Sigmoid colon (tissue), 7 donors: ENCODE results near the gene MYO18B. TPM values are rescaled to one million over a fixed set of nuclear protein-coding genes. Genes with fewer than 3 reads are reported as not detected.

Experiments
- DNase-seq: peaks from one replicate; pipeline ENCODE4 v3.0.0-alpha.2; 2019
- H3K27ac ChIP-seq, 4 donors: fragments of 200-600 bp; sonication (generic); one replicate each; pipeline ENCODE4 v1.5.1; 2016 to 2019; ENCODE audit warnings: mild to moderate bottlenecking in 1 of 4
- H3K27me3 ChIP-seq, 3 donors: fragments of 200-600 bp; sonication (generic); one replicate each; pipeline ENCODE4 v1.5.1; 2019; ENCODE audit warnings: mild to moderate bottlenecking in 1 of 3
- H3K36me3 ChIP-seq, 4 donors: fragments of 200-600 bp; sonication (generic); one replicate each; pipeline ENCODE4 v1.5.1; 2016 to 2019
- H3K4me1 ChIP-seq, 4 donors: fragments of 200-600 bp; sonication (generic); one replicate each; pipeline ENCODE4 v1.5.1; 2017 to 2019
- H3K4me3 ChIP-seq, 4 donors: fragments of 200-600 bp; sonication (generic); one replicate each; pipeline ENCODE4 v1.5.1; 2017 to 2019; ENCODE audit warnings: mild to moderate bottlenecking in 2 of 4, moderate library complexity in 1 of 4
- H3K9me3 ChIP-seq, 4 donors: fragments of 200-600 bp in 3 of 4; sonication (generic) in 3 of 4; one replicate each; pipeline versions ENCODE4 v1.5.1 to v1.6.1; 2013 to 2019
- CTCF ChIP-seq, 4 experiments: fragments of 450-650 bp in 3 of 4; fragments of 200-600 bp in 1 of 4; IDR thresholded peaks; one replicate each; pipeline ENCODE4 v1.5.1; 2016 to 2019; ENCODE audit warnings: antibody characterized with exemption in 4 of 4, mild to moderate bottlenecking in 3 of 4, moderate library complexity in 2 of 4
- EP300 ChIP-seq, 4 donors: sonication (generic); formaldehyde crosslinking; IDR thresholded peaks; one replicate each; pipeline ENCODE4 v1.6.1; 2017; ENCODE audit warnings: antibody characterized with exemption in 4 of 4
- POLR2A ChIP-seq, 2 donors: fragments of 450-650 bp; IDR thresholded peaks; one replicate each; pipeline ENCODE4 v1.6.1; 2016; ENCODE audit warnings: antibody characterized with exemption in 2 of 2, mild to moderate bottlenecking in 2 of 2, moderate library complexity in 2 of 2
- POLR2AphosphoS5 ChIP-seq, 4 donors: sonication (generic); formaldehyde crosslinking; IDR thresholded peaks; one replicate each; pipeline ENCODE4 v1.6.1; 2017; ENCODE audit warnings: antibody characterized with exemption in 4 of 4
- WGBS, 2 donors: extraction: QIAGEN DNeasy Blood & Tissue Kit; methylation state at CpG; one replicate each; pipeline ENCODE4 v1.1.7; 2013; 5-methylcytosine and 5-hydroxymethylcytosine counted together
- intact Hi-C: fragments of 100-400 bp; cut with DNase I; formaldehyde crosslinking; loops from one replicate; pipeline ENCODE4 v1.15.1; 2023
- polyA plus RNA-seq, 3 donors: library from polyadenylated mRNA; stranded (reverse); fragments of 200-250 nt; gene quantifications; one replicate each; pipeline ENCODE4 v1.2.3, GENCODE V29; 2013
- total RNA-seq, 4 donors: library from RNA; depleted of rRNA; stranded (reverse); fragments of >200 nt; gene quantifications; one replicate each; pipeline ENCODE4 v1.1.0, GENCODE V29; 2016
- donor health status: healthy with polysubstance abuse.
- donor health status: Bipolar disorder and iron deficiency.
- donor health status: healthy.

MYO18B gene
- total and polyA plus RNA-seq, 7 donors: under 0.01 to 0.60 (median 0.30) TPM; not detected in 3

- intact Hi-C loops: loop anchor here (10.0 kb wide), 1 partner anchor 45 kb away; no protein-coding TSS in a partner anchor
- H3K36me3 ChIP-seq: no peaks in the 10 kb centered on the region
- no peak overlapping the region for H3K4me3 ChIP-seq
- no peaks in the 10 kb centered on the region for H3K27me3 ChIP-seq
- DNase-seq: no peak
- no peak for TF ChIP-seq EP300 (IDR thresholded peaks at IDR 0.05)
- H3K9me3 ChIP-seq: no peaks in the 10 kb centered on the region
- WGBS, 2 donors: 68 to 70% methylated on average over 1 of the region's 1 CpG
- no peaks in the 10 kb centered on the region for H3K4me1 ChIP-seq
- no peak overlapping the region for H3K27ac ChIP-seq
Measured at GRCh38 chr22:25950111-25950510, 208.1 kb downstream of the MYO18B start.

- WGBS, 2 donors: 60 to 65% methylated on average over 3 of the region's 3 CpGs
- intact Hi-C loops: loop anchor here (10.0 kb wide), 1 partner anchor 48 kb away; no protein-coding TSS in a partner anchor
- TF ChIP-seq CTCF (IDR thresholded peaks at IDR 0.05) (no peak), EP300 (IDR thresholded peaks at IDR 0.05) (no peak), POLR2AphosphoS5 (IDR thresholded peaks at IDR 0.05) (no peak), POLR2A (IDR thresholded peaks at IDR 0.05) (no peak)
- DNase-seq: no peak
- Histone ChIP-seq H3K4me1 (no peaks in the 10 kb centered on the region), H3K9me3 (no peaks in the 10 kb centered on the region), H3K36me3 (no peaks in the 10 kb centered on the region), H3K4me3 (no peak overlapping the region), H3K27me3 (no peaks in the 10 kb centered on the region), H3K27ac (no peak overlapping the region)
Measured at GRCh38 chr22:25953276-25953675, 211.3 kb downstream of the MYO18B start.

GRCh38 chr22:25953919-25954318 lies 211.9 kb downstream of the MYO18B start:
- 25 to 59% methylated on average over 4 of the region's 4 CpGs for WGBS, 2 donors
- H3K9me3 ChIP-seq: no peaks in the 10 kb centered on the region
- no peak overlapping the region for H3K4me3 ChIP-seq
- no peaks in the 10 kb centered on the region for H3K36me3 ChIP-seq
- no peaks in the 10 kb centered on the region for H3K27me3 ChIP-seq
- DNase-seq: no peak
- no peak for TF ChIP-seq CTCF (IDR thresholded peaks at IDR 0.05)
- TF ChIP-seq POLR2A (IDR thresholded peaks at IDR 0.05): no peak
- TF ChIP-seq EP300 (IDR thresholded peaks at IDR 0.05): no peak
- TF ChIP-seq POLR2AphosphoS5 (IDR thresholded peaks at IDR 0.05): no peak
- no peaks in the 10 kb centered on the region for H3K4me1 ChIP-seq
- intact Hi-C loops: loop anchor here (10.0 kb wide), 1 partner anchor 49 kb away; no protein-coding TSS in a partner anchor
- H3K27ac ChIP-seq: no peak overlapping the region

GRCh38 chr22:25955323-25955722 lies 213.3 kb downstream of the MYO18B start:
- H3K27me3 ChIP-seq: no peaks in the 10 kb centered on the region
- no peaks in the 10 kb centered on the region for H3K36me3 ChIP-seq
- no peak overlapping the region for H3K27ac ChIP-seq
- H3K9me3 ChIP-seq: no peaks in the 10 kb centered on the region
- H3K4me1 ChIP-seq: no peaks in the 10 kb centered on the region
- intact Hi-C loops: loop anchor here (10.0 kb wide), 1 partner anchor 51 kb away; no protein-coding TSS in a partner anchor
- no peak for TF ChIP-seq EP300 (IDR thresholded peaks at IDR 0.05)
- no peak for TF ChIP-seq POLR2A (IDR thresholded peaks at IDR 0.05)
- TF ChIP-seq POLR2AphosphoS5 (IDR thresholded peaks at IDR 0.05): no peak
- TF ChIP-seq CTCF (IDR thresholded peaks at IDR 0.05): no peak
- no peak overlapping the region for H3K4me3 ChIP-seq
- WGBS, 2 donors: 92 to 94% methylated on average over 9 of the region's 9 CpGs
- no peak for DNase-seq

- no peaks in the 10 kb centered on the region for H3K9me3 ChIP-seq
- H3K4me1 ChIP-seq: no peaks in the 10 kb centered on the region
- WGBS, 2 donors: 61 to 63% methylated on average over 5 of the region's 5 CpGs
- no peaks in the 10 kb centered on the region for H3K36me3 ChIP-seq
- intact Hi-C loops: loop anchor here (10.0 kb wide), 1 partner anchor 52 kb away; no protein-coding TSS in a partner anchor
- H3K27ac ChIP-seq: no peak overlapping the region
- no peak overlapping the region for H3K4me3 ChIP-seq
- no peaks in the 10 kb centered on the region for H3K27me3 ChIP-seq
- no peak for DNase-seq
- TF ChIP-seq POLR2A (IDR thresholded peaks at IDR 0.05) (no peak), EP300 (IDR thresholded peaks at IDR 0.05) (no peak), POLR2AphosphoS5 (IDR thresholded peaks at IDR 0.05) (no peak), CTCF (IDR thresholded peaks at IDR 0.05) (no peak)
Measured at GRCh38 chr22:25956801-25957200, 214.8 kb downstream of the MYO18B start.
